HEK293 (cell line): ENCODE measurements around the gene LUC7L2.
"Not testable (repeated sequence)": the region's sequence is repeated elsewhere in the genome, so short reads cannot be mapped to it uniquely, and the experiment has no call there.

ENCODE experiments used
- CTCF ChIA-PET: fragments of 350-600 bp; formaldehyde crosslinking; extraction: SDS; loops from one replicate; lab custom pipeline; 2021; ENCODE audit warnings: antibody characterized with exemption; lab: Yijun Ruan, JAX
- POLR2A ChIA-PET: fragments of 300-600 bp; formaldehyde crosslinking; extraction: SDS; loops from one replicate; lab custom pipeline; 2020; ENCODE audit warnings: antibody characterized with exemption, inconsistent platforms; lab: Yijun Ruan, JAX
- H3K27ac ChIP-seq: fragments of 200-500 bp; sonication (Bioruptor generic); 2 replicates; pipeline ENCODE4 v1.5.1; 2014; ENCODE audit warnings: low read depth, low read length, control low read depth, inconsistent platforms; ENCODE audit errors: extremely low read depth
- H3K36me3 ChIP-seq, 2 experiments: fragments of 200-500 bp in 1 of 2; sonication (Bioruptor generic) in 1 of 2; 1 replicate in 1 of 2; 2 replicates in 1 of 2; pipeline ENCODE4 v1.5.1; 2014 to 2017; ENCODE audit warnings: inconsistent platforms in 2 of 2, low read length in 2 of 2; ENCODE audit not compliant: control insufficient read depth in 2 of 2, insufficient read depth in 1 of 2
- H3K4me1 ChIP-seq: fragments of 200-500 bp; sonication (Bioruptor generic); 2 replicates; pipeline ENCODE4 v1.5.1; 2014; ENCODE audit warnings: mild to moderate bottlenecking, low read length, inconsistent platforms; ENCODE audit not compliant: control insufficient read depth, insufficient read depth
- H3K4me3 ChIP-seq: 2 replicates; pipeline ENCODE4 v1.5.1; 2011; ENCODE audit warnings: low read depth, mild to moderate bottlenecking, control low read depth, low read length, moderate library complexity
- H3K9me3 ChIP-seq: fragments of 200-500 bp; sonication (Bioruptor generic); 2 replicates; pipeline ENCODE4 v1.5.1; 2014; ENCODE audit warnings: low read depth, low read length, inconsistent platforms; ENCODE audit not compliant: control insufficient read depth, insufficient read depth
- ELK4 ChIP-seq: IDR thresholded peaks from 2 replicates; pipeline ENCODE4 v1.6.1; 2011; ENCODE audit warnings: mild to moderate bottlenecking, low read depth, low read length, borderline replicate concordance
- GLI4 ChIP-seq: fragments of 450-650 bp; formaldehyde crosslinking; IDR thresholded peaks from 2 replicates; pipeline ENCODE4 v1.5.1; 2016; ENCODE audit warnings: missing biosample characterization, missing genetic modification characterization
- PRDM1 ChIP-seq: fragments of 450-650 bp; formaldehyde crosslinking; IDR thresholded peaks from 2 replicates; pipeline ENCODE4; 2016; ENCODE audit warnings: missing biosample characterization, missing genetic modification characterization
- REST ChIP-seq: fragments of 450-650 bp; formaldehyde crosslinking; IDR thresholded peaks from 2 replicates; pipeline ENCODE4 v1.5.1; 2016; ENCODE audit warnings: missing biosample characterization, missing genetic modification characterization
- TCF7L2 ChIP-seq: IDR thresholded peaks from 2 replicates; pipeline ENCODE4 v1.6.1; 2011; ENCODE audit warnings: low read depth, mild to moderate bottlenecking, inconsistent platforms, low read length, moderate library complexity, borderline replicate concordance
- ZBTB17 ChIP-seq: fragments of 450-650 bp; formaldehyde crosslinking; IDR thresholded peaks from 2 replicates; pipeline ENCODE4 v1.5.1; 2016; ENCODE audit warnings: missing biosample characterization, missing genetic modification characterization
- ZNF146 ChIP-seq: fragments of 450-650 bp; formaldehyde crosslinking; IDR thresholded peaks from 2 replicates; pipeline ENCODE4 v1.5.1; 2016; ENCODE audit warnings: missing biosample characterization, missing genetic modification characterization
- ZNF175 ChIP-seq: fragments of 450-650 bp; formaldehyde crosslinking; IDR thresholded peaks from 2 replicates; pipeline ENCODE4 v1.5.1; 2016; ENCODE audit warnings: missing biosample characterization, missing genetic modification characterization
- ZNF211 ChIP-seq: fragments of 450-650 bp; formaldehyde crosslinking; IDR thresholded peaks from 2 replicates; pipeline ENCODE4 v1.5.1; 2016; ENCODE audit warnings: low read depth, missing biosample characterization, missing genetic modification characterization
- ZNF394 ChIP-seq: fragments of 450-650 bp; formaldehyde crosslinking; IDR thresholded peaks from 2 replicates; pipeline ENCODE4 v1.5.1; 2016; ENCODE audit warnings: missing biosample characterization, missing genetic modification characterization, mild to moderate bottlenecking, moderate library complexity, borderline replicate concordance
- ZNF433 ChIP-seq: fragments of 450-650 bp; formaldehyde crosslinking; IDR thresholded peaks from 2 replicates; pipeline ENCODE4 v1.5.1; 2016; ENCODE audit warnings: missing biosample characterization, missing genetic modification characterization, low read depth
- ZNF521 ChIP-seq: fragments of 450-650 bp; formaldehyde crosslinking; IDR thresholded peaks from 2 replicates; pipeline ENCODE4 v1.5.1; 2017; ENCODE audit warnings: missing biosample characterization, mild to moderate bottlenecking, missing genetic modification characterization
- ZNF544 ChIP-seq: fragments of 450-650 bp; formaldehyde crosslinking; IDR thresholded peaks from 2 replicates; pipeline ENCODE4 v1.5.0; 2017; ENCODE audit warnings: missing biosample characterization, missing genetic modification characterization
- ZNF624 ChIP-seq: fragments of 450-650 bp; formaldehyde crosslinking; IDR thresholded peaks from 2 replicates; pipeline ENCODE4 v1.5.1; 2017; ENCODE audit warnings: missing biosample characterization, missing genetic modification characterization
- ZNF692 ChIP-seq: fragments of 450-650 bp; formaldehyde crosslinking; IDR thresholded peaks from 2 replicates; pipeline ENCODE4 v1.5.1; 2016; ENCODE audit warnings: missing biosample characterization, missing genetic modification characterization
- ZXDB ChIP-seq: fragments of 450-650 bp; formaldehyde crosslinking; IDR thresholded peaks from 2 replicates; pipeline ENCODE4 v1.5.1; 2016; ENCODE audit warnings: missing biosample characterization, missing genetic modification characterization

The LUC7L2 gene

GRCh38 chr7:139332697-139333359 lies 26.9 kb upstream of the LUC7L2 start (continued):
- no peak for TF ChIP-seq PRDM1 (tag by site-specific recombination)
- TF ChIP-seq ZNF394 (tag by site-specific recombination), result no peak

- not testable (repeated sequence) for H3K4me3 ChIP-seq, H3K36me3 ChIP-seq, H3K27ac ChIP-seq, H3K9me3 ChIP-seq, H3K4me1 ChIP-seq
- ChIA-PET CTCF (interaction anchor here (0.6 to 0.7 kb wide), 2 partner anchors 104 to 448 kb away, joined by 3 to 5 read pairs; no protein-coding TSS in a partner anchor), POLR2A (interaction anchor here (0.6 kb wide), 1 partner anchor 12 kb away, joined by 3 read pairs; no protein-coding TSS in a partner anchor)
These were observed 26.3 kb upstream of the LUC7L2 start for GRCh38 chr7:139333443-139333842.

- Histone ChIP-seq H3K36me3 (no peaks in the 10 kb centered on the region), H3K4me1 (no peaks in the 10 kb centered on the region), H3K9me3 (no peaks in the 10 kb centered on the region), H3K27ac (no peak overlapping the region), H3K4me3 (no peak overlapping the region)
- ChIA-PET CTCF (interaction anchor here (0.5 to 1.3 kb wide), 4 partner anchors 14 to 313 kb away, joined by 3 to 4 read pairs (median 4); no protein-coding TSS in a partner anchor), POLR2A (interaction anchor here (0.6 kb wide), 1 partner anchor 167 kb away, joined by 6 read pairs; no protein-coding TSS in a partner anchor)
- TF ChIP-seq ZNF146 (tag by site-specific recombination), result peak; percentile 50
- TF ChIP-seq ZNF175, result no peak
These were observed 25.1 kb upstream of the LUC7L2 start for GRCh38 chr7:139334399-139335150.

GRCh38 chr7:139339025-139339424 lies 20.7 kb upstream of the LUC7L2 start:
- Histone ChIP-seq H3K4me1 (no peaks in the 10 kb centered on the region), H3K36me3 (peaks cover 0 to 4% of the 10 kb centered on the region in 2 experiments; a peak in 2 of 3 replicates), H3K4me3 (no peak overlapping the region), H3K9me3 (no peaks in the 10 kb centered on the region), H3K27ac (no peak overlapping the region)
- ChIA-PET CTCF (interaction anchor here (0.7 to 1.4 kb wide), 3 partner anchors 9 to 218 kb away, joined by 3 to 9 read pairs (median 5); no protein-coding TSS in a partner anchor), POLR2A (interaction anchor here (1.4 to 2.7 kb wide), 2 partner anchors 21 to 97 kb away, joined by 5 to 35 read pairs; partner anchors contain the start of gene LUC7L2)
- TF ChIP-seq ZNF521 (tag by site-specific recombination), result no peak
- no peak for TF ChIP-seq ZNF692
- no peak for TF ChIP-seq ZNF544 (tag by site-specific recombination)
- TF ChIP-seq ZBTB17 (tag by site-specific recombination), result peak; percentile 28; the same call in 1 of the 2 replicates
- TF ChIP-seq ZNF624 (tag by site-specific recombination), result no peak
- TF ChIP-seq ZXDB (tag by site-specific recombination), result no peak

- Histone ChIP-seq H3K4me3 (peak overlapping the region; percentile 95), H3K9me3 (no peaks in the 10 kb centered on the region), H3K4me1 (no peaks in the 10 kb centered on the region), H3K27ac (no peak overlapping the region), H3K36me3 (peaks cover 0 to 4% of the 10 kb centered on the region in 2 experiments; a peak in 2 of 3 replicates)
- ChIA-PET CTCF (interaction anchor here (0.7 to 1.4 kb wide), 6 partner anchors 10 to 217 kb away, joined by 3 to 9 read pairs (median 3); no protein-coding TSS in a partner anchor), POLR2A (interaction anchor here (0.6 to 2.7 kb wide), 5 partner anchors 10 to 220 kb away, joined by 3 to 35 read pairs (median 5); partner anchors contain the start of gene LUC7L2)
- no peak for TF ChIP-seq TCF7L2
- TF ChIP-seq ELK4, result no peak
- TF ChIP-seq GLI4, result no peak
- no peak for TF ChIP-seq ZNF433 (tag by site-specific recombination)
- no peak for TF ChIP-seq ZNF211 (tag by site-specific recombination)
- TF ChIP-seq REST (tag by site-specific recombination), result no peak
These were observed 20.0 kb upstream of the LUC7L2 start for GRCh38 chr7:139339698-139340036.
